CD14-positive monocyte (primary cell): Measurements from ENCODE around the gene ZBBX. TPM values are rescaled to one million over a fixed set of nuclear protein-coding genes. Genes with fewer than 3 reads are reported as not detected.

ENCODE experiments used
- DNase-seq, 3 donors: peaks; one replicate each; pipeline ENCODE4 v3.0.0-alpha.2; 2011 to 2022
- H2AFZ ChIP-seq: 2 replicates; pipeline ENCODE4 v1.6.0; 2012; ENCODE audit warnings: mild to moderate bottlenecking, low read depth, low read length, inconsistent platforms; ENCODE audit not compliant: insufficient read depth, poor library complexity, severe bottlenecking
- H3K27ac ChIP-seq, 2 donors: 1 replicate in 1 of 2; 2 replicates in 1 of 2; pipeline ENCODE4 v1.5.1; 2012 to 2013; ENCODE audit warnings: low read length in 2 of 2, control low read depth in 1 of 2, inconsistent platforms in 1 of 2, low read depth in 1 of 2, mild to moderate bottlenecking in 1 of 2
- H3K27me3 ChIP-seq, 2 donors: one replicate each; pipeline versions ENCODE4 v1.6.0 to v1.6.1; 2011 to 2013; ENCODE audit warnings: low read length in 2 of 2; ENCODE audit not compliant: control insufficient read depth in 2 of 2, insufficient read depth in 2 of 2
- H3K36me3 ChIP-seq, 2 donors: replicated peaks in 1 of 2; 1 replicate in 1 of 2; 2 replicates in 1 of 2; pipeline versions ENCODE4 v1.5.1 to v1.6.1; 2012 to 2013; ENCODE audit warnings: low read length in 2 of 2, control low read depth in 1 of 2, inconsistent platforms in 1 of 2, mild to moderate bottlenecking in 1 of 2; ENCODE audit not compliant: insufficient read depth in 2 of 2, control insufficient read depth in 1 of 2
- H3K4me1 ChIP-seq, 2 donors: 1 replicate in 1 of 2; 2 replicates in 1 of 2; pipeline versions ENCODE4 v1.5.1 to v1.6.1; 2012 to 2013; ENCODE audit warnings: low read length in 2 of 2, control low read depth in 1 of 2, inconsistent platforms in 1 of 2, mild to moderate bottlenecking in 1 of 2, moderate library complexity in 1 of 2; ENCODE audit not compliant: insufficient read depth in 2 of 2, control insufficient read depth in 1 of 2
- H3K4me2 ChIP-seq: replicated peaks from 2 replicates; pipeline ENCODE3; 2012; ENCODE audit warnings: low read length, moderate library complexity, mild to moderate bottlenecking; ENCODE audit not compliant: poor library complexity, severe bottlenecking; ENCODE audit errors: extremely low read depth
- H3K4me3 ChIP-seq, 3 experiments: fragments of 200-600 bp in 1 of 3; sonication (generic) in 1 of 3; replicated peaks in 1 of 3; 1 replicate in 2 of 3; 2 replicates in 1 of 3; pipeline ENCODE4 v1.5.1; 2011 to 2013; ENCODE audit warnings: low read length in 3 of 3, mild to moderate bottlenecking in 3 of 3, control low read depth in 2 of 3, low read depth in 2 of 3, inconsistent platforms in 1 of 3, moderate library complexity in 1 of 3
- H3K79me2 ChIP-seq: 2 replicates; pipeline ENCODE4 v1.6.0; 2012; ENCODE audit warnings: mild to moderate bottlenecking, control low read depth, inconsistent platforms, low read length, moderate library complexity; ENCODE audit not compliant: insufficient read depth
- H3K9ac ChIP-seq: 2 replicates; pipeline ENCODE4 v1.6.0; 2017; ENCODE audit warnings: low read length, mild to moderate bottlenecking; ENCODE audit not compliant: insufficient read depth, poor library complexity, severe bottlenecking
- H3K9me3 ChIP-seq, 2 donors: replicated peaks in 1 of 2; 1 replicate in 1 of 2; 2 replicates in 1 of 2; pipeline versions ENCODE4 v1.5.1 to v1.6.1; 2012 to 2013; ENCODE audit warnings: low read length in 2 of 2, control low read depth in 1 of 2; ENCODE audit not compliant: control insufficient read depth in 1 of 2, insufficient read depth in 1 of 2
- H4K20me1 ChIP-seq: 2 replicates; pipeline ENCODE4 v1.6.0; 2012; ENCODE audit warnings: mild to moderate bottlenecking, low read length, control low read depth, moderate library complexity; ENCODE audit not compliant: insufficient read depth
- H3K27ac Mint-ChIP-seq, 7 donors: one replicate each; pipeline ENCODE4 v1.8.0; 2020; ENCODE audit warnings: mild to moderate bottlenecking in 7 of 7, mixed read lengths in 7 of 7, moderate library complexity in 6 of 7, inconsistent platforms in 2 of 7
- H3K27me3 Mint-ChIP-seq, 3 donors: one replicate each; pipeline ENCODE4 v1.8.0; 2021 to 2022; ENCODE audit warnings: low read depth in 3 of 3, mild to moderate bottlenecking in 3 of 3, mixed read lengths in 3 of 3, moderate library complexity in 3 of 3, inconsistent platforms in 1 of 3
- H3K36me3 Mint-ChIP-seq, 2 donors: one replicate each; pipeline ENCODE4 v1.8.0; 2020; ENCODE audit warnings: mixed read lengths in 2 of 2, inconsistent platforms in 1 of 2, mild to moderate bottlenecking in 1 of 2
- H3K4me1 Mint-ChIP-seq: one replicate; pipeline ENCODE4 v1.8.0; 2020; ENCODE audit warnings: mild to moderate bottlenecking, mixed read lengths
- H3K4me3 Mint-ChIP-seq, 2 donors: one replicate each; pipeline ENCODE4 v1.8.0; 2020; ENCODE audit warnings: mild to moderate bottlenecking in 2 of 2, mixed read lengths in 2 of 2, moderate library complexity in 1 of 2
- H3K9me3 Mint-ChIP-seq, 7 donors: one replicate each; pipeline ENCODE4 v1.8.0; 2020 to 2022; ENCODE audit warnings: mixed read lengths in 7 of 7, mild to moderate bottlenecking in 6 of 7, moderate library complexity in 6 of 7, inconsistent platforms in 2 of 7
- CTCF ChIP-seq: fragments of 200-600 bp; IDR thresholded peaks from one replicate; pipeline ENCODE4 v1.8.0; 2022; ENCODE audit warnings: antibody characterized with exemption, mild to moderate bottlenecking
- WGBS: methylation state at CpG from one replicate; pipeline ENCODE4 v1.1.5; 2013; ENCODE audit warnings: missing lambda C conversion rate; ENCODE audit not compliant: insufficient coverage; 5-methylcytosine and 5-hydroxymethylcytosine counted together
- intact Hi-C, 2 donors: fragments of 100-400 bp; cut with micrococcal nuclease; formaldehyde crosslinking; loops; one replicate each; pipeline versions ENCODE4 v1.15.0 to v1.15.1; 2023
- polyA plus RNA-seq, 3 donors: library from polyadenylated mRNA; depleted of rRNA in 1 of 3; unstranded in 2 of 3; stranded (reverse) in 1 of 3; fragments of 300-500 nt in 2 of 3; fragments of >200 nt in 1 of 3; fragmentation: Illumina TruSeq in 2 of 3; gene quantifications; 1 replicate in 2 of 3; 2 replicates in 1 of 3; pipeline ENCODE4 v1.2.3, GENCODE V29; 2012 to 2021

The ZBBX gene
- polyA plus RNA-seq, 3 donors, result not detected

DNA sequence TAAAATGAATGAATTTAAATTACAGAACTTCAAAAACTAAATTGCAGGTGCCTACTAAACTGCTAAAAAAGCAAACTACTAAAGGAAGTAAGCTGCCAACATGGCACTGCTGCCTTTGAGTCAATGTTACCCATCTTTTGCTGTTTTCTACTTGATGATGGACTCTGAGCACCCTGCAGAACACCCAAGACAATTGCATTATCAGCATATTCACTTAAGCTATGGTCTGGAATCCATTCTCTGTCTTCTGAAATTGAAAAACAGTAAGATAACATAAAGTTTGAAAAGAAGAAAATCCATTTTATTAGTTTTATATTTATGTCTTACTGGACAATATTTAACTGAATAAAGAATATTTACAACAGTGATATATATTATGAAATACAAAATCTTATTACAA, 91.4 kb downstream of the ZBBX start:
- no peak for TF ChIP-seq CTCF
- H3K4me1 ChIP-seq, result no peaks in the 10 kb centered on the region

DNA sequence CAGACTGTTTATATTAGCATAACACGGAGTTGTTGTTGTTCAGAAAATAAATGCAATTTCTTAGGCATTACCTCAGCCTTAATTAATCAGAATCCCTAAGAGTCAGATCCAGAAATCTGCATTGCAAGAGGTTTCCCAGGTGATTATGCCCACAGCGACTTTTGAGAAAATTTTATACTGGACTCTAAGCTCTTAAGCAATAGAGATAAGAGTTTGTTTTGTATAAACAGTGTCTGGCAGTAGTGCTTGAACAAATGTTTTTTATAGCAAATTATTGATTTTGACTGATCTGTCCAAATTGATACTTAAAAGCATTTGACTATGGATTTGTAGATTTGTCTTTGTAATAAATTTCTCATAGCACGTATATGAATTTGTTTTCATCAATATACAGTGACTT, 92.8 kb downstream of the ZBBX start:
- Mint-ChIP-seq H3K4me1 (no peaks in the 10 kb centered on the region), H3K36me3 (no peaks in the 10 kb centered on the region), H3K27ac (no peak overlapping the region), H3K27me3 (no peaks in the 10 kb centered on the region), H3K4me3 (no peak overlapping the region), H3K9me3 (peaks cover 0 to 8% (median 4%) of the 10 kb centered on the region in 7 donors)
- Histone ChIP-seq H3K9me3 (peaks cover 7 to 11% of the 10 kb centered on the region in 2 donors), H3K36me3 (no peaks in the 10 kb centered on the region), H4K20me1 (no peaks in the 10 kb centered on the region), H2AFZ (no peak overlapping the region), H3K4me3 (no peak overlapping the region), H3K4me1 (no peaks in the 10 kb centered on the region), H3K9ac (no peak overlapping the region), H3K27ac (no peak overlapping the region), H3K79me2 (no peaks in the 10 kb centered on the region), H3K27me3 (no peaks in the 10 kb centered on the region), H3K4me2 (no peak overlapping the region)
- TF ChIP-seq CTCF, result no peak
- no CpG with 5 or more reads among the region's 3 CpGs for WGBS
- intact Hi-C loops, result no loop called here
- DNase-seq, result no peak

More for the DNA sequence above, 91.4 kb downstream of the ZBBX start:
- Histone ChIP-seq H3K9ac (no peak overlapping the region), H3K27me3 (no peaks in the 10 kb centered on the region), H3K79me2 (no peaks in the 10 kb centered on the region), H3K36me3 (no peaks in the 10 kb centered on the region), H2AFZ (no peak overlapping the region), H3K4me2 (no peak overlapping the region), H3K4me3 (no peak overlapping the region), H3K9me3 (peaks cover 7 to 11% of the 10 kb centered on the region in 2 donors), H3K27ac (no peak overlapping the region), H4K20me1 (no peaks in the 10 kb centered on the region)
- H3K27ac Mint-ChIP-seq, result no peak overlapping the region
- H3K9me3 Mint-ChIP-seq, result peaks cover 0 to 8% (median 4%) of the 10 kb centered on the region in 7 donors
- H3K27me3 Mint-ChIP-seq, result peaks cover 0 to 2% (median 0%) of the 10 kb centered on the region in 3 donors
- H3K4me3 Mint-ChIP-seq, result no peak overlapping the region
- H3K4me1 Mint-ChIP-seq, result no peaks in the 10 kb centered on the region
- DNase-seq, result no peak
- intact Hi-C loops, result no loop called here
- no peaks in the 10 kb centered on the region for H3K36me3 Mint-ChIP-seq
